Right ventricle myocardium superior (tissue), 1 donor: ENCODE results near the gene PHACTR1. TPM values are rescaled to one million over a fixed set of nuclear protein-coding genes. Genes with fewer than 3 reads are reported as not detected.
A peak's percentile ranks its signal among the peaks of the same experiment; 100 is the strongest.
"Not testable (repeated sequence)": the region's sequence is repeated elsewhere in the genome, so short reads cannot be mapped to it uniquely, and the experiment has no call there.

Experiments used
- ATAC-seq: fragments of 200-7000 bp; cut with Tn5 transposase; one replicate; pipeline ENCODE4 v1.9.1; 2020; ENCODE audit warnings: mild to moderate bottlenecking; ENCODE audit not compliant: poor library complexity
- DNase-seq: peaks from one replicate; pipeline ENCODE4 v3.0.0-alpha.2; 2020
- intact Hi-C: fragments of 100-400 bp; cut with DNase I; formaldehyde crosslinking; loops from one replicate; pipeline ENCODE4 v1.11.2; 2022
- total RNA-seq: library from RNA; stranded (reverse); fragmentation: NEBNext Ultra II Directional; extraction: Animal tissue kit (Norgen Biotek cat#: 25700); gene quantifications from one replicate; pipeline ENCODE4 v1.2.1, GENCODE V29; 2021
- donor health status: DM: no; HTN: yes; CAD: no; lungs with severe emphysema.

The PHACTR1 gene
- total RNA-seq, 1 donor from 2014 or later, result 114 TPM

GRCh38 chr6:13133894-13134293, 417.3 kb downstream of the PHACTR1 start:
- DNase-seq, ATAC-seq, intact Hi-C loops: not testable (repeated sequence)

GRCh38 chr6:13135152-13135551, 418.6 kb downstream of the PHACTR1 start:
- peak; percentile 31 for ATAC-seq
- no peak for DNase-seq
- intact Hi-C loops, result no loop called here

- ATAC-seq (no peak), DNase-seq (no peak)
- intact Hi-C loops, result no loop called here
Measured at GRCh38 chr6:13139119-13139518, 422.6 kb downstream of the PHACTR1 start.

- intact Hi-C loops, result no loop called here
- ATAC-seq (no peak), DNase-seq (no peak)
Measured at GRCh38 chr6:13140980-13141379, 424.4 kb downstream of the PHACTR1 start.

- ATAC-seq, result no peak
- DNase-seq, result no peak
- intact Hi-C loops, result no loop called here
Measured at GRCh38 chr6:13141387-13141786, 424.8 kb downstream of the PHACTR1 start.

- ATAC-seq (no peak), DNase-seq (no peak)
- intact Hi-C loops, result no loop called here
Measured at GRCh38 chr6:13142611-13143010, 426.0 kb downstream of the PHACTR1 start.

- DNase-seq (no peak), ATAC-seq (no peak)
- intact Hi-C loops, result no loop called here
Measured at GRCh38 chr6:13146442-13146841, 429.9 kb downstream of the PHACTR1 start.

GRCh38 chr6:13147376-13147775, 430.8 kb downstream of the PHACTR1 start:
- intact Hi-C loops, result no loop called here
- no peak for DNase-seq
- no peak for ATAC-seq

- intact Hi-C loops, result no loop called here
- ATAC-seq, result no peak
- DNase-seq, result no peak
Measured at GRCh38 chr6:13147782-13148181, 431.2 kb downstream of the PHACTR1 start.

- ATAC-seq (peak; percentile 19), DNase-seq (no peak)
- intact Hi-C loops, result no loop called here
Measured at GRCh38 chr6:13152764-13153163, 436.2 kb downstream of the PHACTR1 start.

GRCh38 chr6:13156381-13156780, 439.8 kb downstream of the PHACTR1 start:
- DNase-seq, result no peak
- ATAC-seq, result no peak
- intact Hi-C loops, result no loop called here

GRCh38 chr6:13157293-13157692, 440.7 kb downstream of the PHACTR1 start:
- intact Hi-C loops, result no loop called here
- ATAC-seq, result no peak
- DNase-seq, result no peak

GRCh38 chr6:13159300-13159699, 442.7 kb downstream of the PHACTR1 start:
- DNase-seq (no peak), ATAC-seq (no peak)
- intact Hi-C loops, result no loop called here

- intact Hi-C loops, DNase-seq, ATAC-seq: not testable (repeated sequence)
Measured at GRCh38 chr6:13159822-13160221, 443.3 kb downstream of the PHACTR1 start.

GRCh38 chr6:13163161-13163944, 446.8 kb downstream of the PHACTR1 start:
- intact Hi-C loops, result no loop called here
- no peak for DNase-seq
- no peak for ATAC-seq

GRCh38 chr6:13164291-13164690, 447.7 kb downstream of the PHACTR1 start:
- ATAC-seq, result no peak
- intact Hi-C loops, result no loop called here

GRCh38 chr6:13165502-13166172, 449.1 kb downstream of the PHACTR1 start:
- DNase-seq (no peak), ATAC-seq (no peak)
- intact Hi-C loops, result no loop called here

More at GRCh38 chr6:13164291-13164690, 447.7 kb downstream of the PHACTR1 start:
- DNase-seq, result no peak

GRCh38 chr6:13166269-13166668, 449.7 kb downstream of the PHACTR1 start:
- ATAC-seq (no peak), DNase-seq (no peak)
- intact Hi-C loops, result no loop called here

GRCh38 chr6:13166916-13167315, 450.3 kb downstream of the PHACTR1 start:
- ATAC-seq (no peak), DNase-seq (no peak)
- intact Hi-C loops, result no loop called here

- DNase-seq, result no peak
- intact Hi-C loops, result no loop called here
- ATAC-seq, result no peak
Measured at GRCh38 chr6:13172291-13172690, 455.7 kb downstream of the PHACTR1 start.
